ENCODE measurements around the gene EMC10.

The EMC10 gene

GRCh38 chr19:50506700-50507099 lies 30.4 kb downstream of the EMC10 start:
- H3K4me3 ChIP-seq (replicated peaks; ENCODE audit: insufficient read depth, low read length): no peak overlapping the region
- H3K27ac ChIP-seq (replicated peaks): no peak overlapping the region
- DNase-seq (ENCODE audit: low read depth in 1 of 2, low spot score in 1 of 2): no peak
- no peak for TF ChIP-seq POLR2AphosphoS5 (IDR thresholded peaks at IDR 0.05; ENCODE audit: low read depth)
- TF ChIP-seq REST (IDR thresholded peaks at IDR 0.05; ENCODE audit: insufficient replicate concordance, low read depth): no peak
- no peak for TF ChIP-seq SPI1 (IDR thresholded peaks at IDR 0.05; ENCODE audit: borderline replicate concordance, low read depth)
- H3K27me3 ChIP-seq (ENCODE audit: insufficient read depth, poor library complexity, severe bottlenecking): no peaks in the 10 kb centered on the region

GRCh38 chr19:50507376-50507775 lies 31.1 kb downstream of the EMC10 start:
- no peak overlapping the region for H3K27ac ChIP-seq (replicated peaks)
- H3K4me3 ChIP-seq (replicated peaks; ENCODE audit: insufficient read depth, low read length): no peak overlapping the region
- no peak for TF ChIP-seq REST (IDR thresholded peaks at IDR 0.05; ENCODE audit: insufficient replicate concordance, low read depth)
- DNase-seq (ENCODE audit: low read depth in 1 of 2, low spot score in 1 of 2): no peak
- H3K27me3 ChIP-seq (ENCODE audit: insufficient read depth, poor library complexity, severe bottlenecking): no peaks in the 10 kb centered on the region

GRCh38 chr19:50508843-50509190 lies 32.5 kb downstream of the EMC10 start:
- no peak for TF ChIP-seq GABPA (IDR thresholded peaks at IDR 0.05; ENCODE audit: low read depth)
- no peak for TF ChIP-seq SPI1 (IDR thresholded peaks at IDR 0.05; ENCODE audit: borderline replicate concordance, low read depth)
- TF ChIP-seq CTCF (IDR thresholded peaks at IDR 0.05; ENCODE audit: insufficient read depth, low read length): no peak
- TF ChIP-seq POLR2AphosphoS5 (IDR thresholded peaks at IDR 0.05; ENCODE audit: low read depth): no peak
- no peak for TF ChIP-seq REST (IDR thresholded peaks at IDR 0.05; ENCODE audit: insufficient replicate concordance, low read depth)
- no peak overlapping the region for H3K4me3 ChIP-seq (replicated peaks; ENCODE audit: insufficient read depth, low read length)
- H3K27ac ChIP-seq (replicated peaks): no peak overlapping the region
- DNase-seq (ENCODE audit: low read depth in 1 of 2, low spot score in 1 of 2): no peak
- no peaks in the 10 kb centered on the region for H3K27me3 ChIP-seq (ENCODE audit: insufficient read depth, poor library complexity, severe bottlenecking)

GRCh38 chr19:50509366-50509765 lies 33.1 kb downstream of the EMC10 start:
- Histone ChIP-seq H3K4me3 (replicated peaks; ENCODE audit: insufficient read depth, low read length) (no peak overlapping the region), H3K27me3 (ENCODE audit: insufficient read depth, poor library complexity, severe bottlenecking) (no peaks in the 10 kb centered on the region), H3K27ac (replicated peaks) (no peak overlapping the region)
- no peak for TF ChIP-seq CTCF (IDR thresholded peaks at IDR 0.05; ENCODE audit: insufficient read depth, low read length)
- no peak for TF ChIP-seq SPI1 (IDR thresholded peaks at IDR 0.05; ENCODE audit: borderline replicate concordance, low read depth)
- TF ChIP-seq GABPA (IDR thresholded peaks at IDR 0.05; ENCODE audit: low read depth): no peak
- no peak for TF ChIP-seq REST (IDR thresholded peaks at IDR 0.05; ENCODE audit: insufficient replicate concordance, low read depth)
- no peak for TF ChIP-seq POLR2AphosphoS5 (IDR thresholded peaks at IDR 0.05; ENCODE audit: low read depth)
- DNase-seq (ENCODE audit: low read depth in 1 of 2, low spot score in 1 of 2): no peak

All from HL-60 (cell line).